HG03060 (cell line): ENCODE data around the gene RHO.
A peak's percentile ranks its signal among the peaks of the same experiment; 100 is the strongest.

Experiments used
- ATAC-seq: cut with Tn5 transposase; IDR thresholded peaks from one replicate; pipeline ENCODE4 v1.9.1; 2021; ENCODE audit warnings: low read depth, moderate number of reproducible peaks; ENCODE audit not compliant: unreplicated experiment

RHO gene

GRCh38 chr3:129518581-129518980 lies 9.9 kb upstream of the RHO start:
- ATAC-seq, result no peak

- no peak for ATAC-seq
Measured at GRCh38 chr3:129519449-129519848, 9.0 kb upstream of the RHO start.

GRCh38 chr3:129519896-129520715 lies 8.3 kb upstream of the RHO start:
- no peak for ATAC-seq

- ATAC-seq, result no peak
Measured at GRCh38 chr3:129520960-129521359, 7.5 kb upstream of the RHO start.

- no peak for ATAC-seq
Measured at GRCh38 chr3:129521611-129522010, 6.8 kb upstream of the RHO start.

GRCh38 chr3:129522953-129523352 lies 5.5 kb upstream of the RHO start:
- no peak for ATAC-seq

GRCh38 chr3:129524081-129524480 lies 4.4 kb upstream of the RHO start:
- no peak for ATAC-seq

- ATAC-seq, result no peak
Measured at GRCh38 chr3:129525341-129525968, 3.0 kb upstream of the RHO start.

GRCh38 chr3:129526121-129526900 lies 2.1 kb upstream of the RHO start:
- ATAC-seq, result peak; percentile 83

- ATAC-seq, result no peak
Measured at GRCh38 chr3:129527262-129527661, 1.2 kb upstream of the RHO start.

GRCh38 chr3:129529436-129530210 lies 1.2 kb downstream of the RHO start:
- no peak for ATAC-seq

GRCh38 chr3:129530251-129530791 lies 1.9 kb downstream of the RHO start:
- no peak for ATAC-seq

GRCh38 chr3:129530821-129531220 lies 2.4 kb downstream of the RHO start:
- no peak for ATAC-seq

- no peak for ATAC-seq
Measured at GRCh38 chr3:129531699-129532098, 3.3 kb downstream of the RHO start.

GRCh38 chr3:129532261-129532660 lies 3.8 kb downstream of the RHO start:
- no peak for ATAC-seq

GRCh38 chr3:129533406-129533805 lies 5.0 kb downstream of the RHO start:
- no peak for ATAC-seq

- ATAC-seq, result no peak
Measured at GRCh38 chr3:129534428-129535027, 6.1 kb downstream of the RHO start.

- no peak for ATAC-seq
Measured at GRCh38 chr3:129535075-129535474, 6.6 kb downstream of the RHO start.

GRCh38 chr3:129536374-129536667 lies 7.9 kb downstream of the RHO start:
- ATAC-seq, result no peak

GRCh38 chr3:129536804-129537203 lies 8.4 kb downstream of the RHO start:
- no peak for ATAC-seq
